CD4-positive, alpha-beta T cell (primary cell): ENCODE results near the gene DNAJB13. TPM values are rescaled to one million over a fixed set of nuclear protein-coding genes. Genes with fewer than 3 reads are reported as not detected.
A peak's percentile ranks its signal among the peaks of the same experiment; 100 is the strongest.

Source experiments
- ATAC-seq: fragments of 200-7000 bp; cut with Tn5 transposase; one replicate; pipeline ENCODE4 v1.10.0; 2022; ENCODE audit warnings: mild to moderate bottlenecking; ENCODE audit not compliant: poor library complexity
- CTCF ChIA-PET: fragments of 350-600 bp; sonication (Branson Sonifier 250); formaldehyde crosslinking; loops from one replicate; lab custom pipeline; 2021; ENCODE audit warnings: antibody characterized with exemption, inconsistent platforms; lab: Charles Lee
- POLR2A ChIA-PET: fragments of 350-600 bp; sonication (Branson Sonifier 250); formaldehyde crosslinking; loops from one replicate; lab custom pipeline; 2021; ENCODE audit warnings: antibody characterized with exemption, inconsistent platforms; lab: Charles Lee
- DNase-seq, 14 experiments: peaks; one replicate each; pipeline ENCODE4 v3.0.0-alpha.2; 2013 to 2020; ENCODE audit warnings: mixed read lengths in 2 of 14
- H3K27ac ChIP-seq, 2 donors: one replicate each; pipeline versions ENCODE4 v1.5.1 to v1.7.0; 2013; ENCODE audit warnings: low read length in 2 of 2, low read depth in 1 of 2, mild to moderate bottlenecking in 1 of 2
- H3K27me3 ChIP-seq, 2 experiments: 1 replicate in 1 of 2; 2 replicates in 1 of 2; pipeline versions ENCODE4 v1.6.1 to v1.7.0; 2013; ENCODE audit warnings: low read length in 2 of 2, control low read depth in 1 of 2, mild to moderate bottlenecking in 1 of 2, moderate library complexity in 1 of 2; ENCODE audit not compliant: insufficient read depth in 2 of 2, control insufficient read depth in 1 of 2
- H3K36me3 ChIP-seq: one replicate; pipeline ENCODE4 v1.6.1; 2013; ENCODE audit warnings: low read length, control low read depth; ENCODE audit not compliant: insufficient read depth
- H3K4me1 ChIP-seq: one replicate; pipeline ENCODE4 v1.6.1; 2013; ENCODE audit warnings: low read length, control low read depth; ENCODE audit not compliant: insufficient read depth
- H3K4me3 ChIP-seq: one replicate; pipeline ENCODE4 v1.5.1; 2013; ENCODE audit warnings: mild to moderate bottlenecking, low read length, moderate library complexity
- H3K9me3 ChIP-seq, 2 experiments: 1 replicate in 1 of 2; 2 replicates in 1 of 2; pipeline versions ENCODE4 v1.6.1 to v1.7.0; 2013; ENCODE audit warnings: low read length in 2 of 2, mild to moderate bottlenecking in 2 of 2, control low read depth in 1 of 2, moderate library complexity in 1 of 2; ENCODE audit not compliant: control insufficient read depth in 1 of 2, insufficient read depth in 1 of 2
- H3K27ac Mint-ChIP-seq: one replicate; pipeline ENCODE4 v1.8.0; 2020; ENCODE audit warnings: mixed read lengths
- H3K27me3 Mint-ChIP-seq: one replicate; pipeline ENCODE4 v1.8.0; 2021; ENCODE audit warnings: mixed read lengths
- H3K36me3 Mint-ChIP-seq: one replicate; pipeline ENCODE4 v1.8.0; 2021; ENCODE audit warnings: low read depth, mixed read lengths
- H3K4me1 Mint-ChIP-seq: one replicate; pipeline ENCODE4 v1.8.0; 2021; ENCODE audit warnings: low read depth, mixed read lengths
- H3K4me3 Mint-ChIP-seq: one replicate; pipeline ENCODE4 v1.8.0; 2020; ENCODE audit warnings: mild to moderate bottlenecking, mixed read lengths
- H3K9me3 Mint-ChIP-seq: one replicate; pipeline ENCODE4 v1.8.0; 2020; ENCODE audit warnings: mixed read lengths
- intact Hi-C, 2 experiments: fragments of 100-400 bp; cut with DNase I in 1 of 2; cut with micrococcal nuclease in 1 of 2; formaldehyde crosslinking; loops; one replicate each; pipeline versions ENCODE4 v1.15.1 to v1.9.0; 2023 to 2025; cut with DNase I, micrococcal nuclease
- total RNA-seq, 174 experiments: library from RNA in 2 of 174; stranded (reverse) in 2 of 174; gene quantifications; one replicate each; pipeline ENCODE4 v1.2.3 and lab custom pipeline; 2021 to 2026
- TF ChIP-seq, protein P1 (sequence below): fragments of 200-600 bp; IDR thresholded peaks from one replicate; pipeline ENCODE4 v1.8.0; 2022; ENCODE audit warnings: antibody characterized with exemption, mild to moderate bottlenecking

Gene DNAJB13
- total RNA-seq, 2 experiments from 2014 or later, result not detected

DNA sequence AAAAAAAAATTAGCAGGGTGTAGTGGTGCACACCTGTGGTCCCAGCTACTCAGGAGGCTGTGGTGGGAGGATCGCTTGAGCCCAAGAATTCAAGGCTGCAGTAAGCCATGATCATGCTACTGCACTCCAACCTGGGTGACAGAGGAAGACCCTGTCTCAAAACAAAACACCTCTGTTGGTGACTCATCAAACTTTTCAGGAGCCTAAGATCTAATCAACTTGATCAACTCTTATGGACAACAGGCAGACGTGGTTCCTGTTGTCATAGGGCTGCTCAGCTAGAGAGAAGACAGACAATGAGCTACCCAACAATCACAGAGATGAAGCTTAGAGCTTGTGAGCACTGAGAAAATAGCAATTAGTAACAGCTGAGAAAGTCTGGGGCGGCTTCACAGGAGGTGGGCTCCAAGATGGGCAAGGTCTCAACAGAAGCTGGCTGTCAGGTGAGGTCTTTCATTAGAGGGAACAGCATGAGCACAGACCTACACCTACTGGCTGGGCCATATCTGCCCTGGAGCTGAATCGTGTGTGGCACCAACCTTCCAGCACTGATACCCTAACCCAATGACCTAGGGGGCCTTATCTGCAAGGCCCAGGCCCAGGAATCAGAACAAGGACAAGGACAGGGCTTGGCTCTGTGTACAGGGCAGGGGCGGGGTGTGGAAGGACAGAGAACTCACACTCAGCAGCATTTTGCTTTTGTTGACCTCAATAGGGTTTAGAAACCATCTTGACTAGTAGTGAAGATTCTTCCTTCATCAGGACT lies 65.3 kb downstream of the DNAJB13 start:
- DNase-seq (no peak), ATAC-seq (no peak)
- Mint-ChIP-seq H3K27me3 (no peaks in the 10 kb centered on the region), H3K9me3 (no peaks in the 10 kb centered on the region), H3K36me3 (peaks cover 22% of the 10 kb centered on the region), H3K4me3 (no peak overlapping the region), H3K4me1 (peaks cover 61% of the 10 kb centered on the region), H3K27ac (peak overlapping the region; percentile 92)
- intact Hi-C loops, result no loop called here
- peaks cover 8% of the 10 kb centered on the region for H3K36me3 ChIP-seq
- POLR2A ChIA-PET, result interaction anchor here (0.5 to 11.8 kb wide), 5 partner anchors 11 to 50 kb away, joined by 3 to 111 read pairs (median 16); partner anchors contain the start of gene UCP2
- CTCF ChIA-PET, result interaction anchor here (1.1 kb wide), 1 partner anchor 36 kb away, joined by 4 read pairs; no protein-coding TSS in a partner anchor
- H3K27me3 ChIP-seq, result no peaks in the 10 kb centered on the region
- no peak overlapping the region for H3K4me3 ChIP-seq
- no peaks in the 10 kb centered on the region for H3K9me3 ChIP-seq
- H3K4me1 ChIP-seq, result peaks cover 92% of the 10 kb centered on the region
- no peak overlapping the region for H3K27ac ChIP-seq
- TF ChIP-seq, protein P1, sequence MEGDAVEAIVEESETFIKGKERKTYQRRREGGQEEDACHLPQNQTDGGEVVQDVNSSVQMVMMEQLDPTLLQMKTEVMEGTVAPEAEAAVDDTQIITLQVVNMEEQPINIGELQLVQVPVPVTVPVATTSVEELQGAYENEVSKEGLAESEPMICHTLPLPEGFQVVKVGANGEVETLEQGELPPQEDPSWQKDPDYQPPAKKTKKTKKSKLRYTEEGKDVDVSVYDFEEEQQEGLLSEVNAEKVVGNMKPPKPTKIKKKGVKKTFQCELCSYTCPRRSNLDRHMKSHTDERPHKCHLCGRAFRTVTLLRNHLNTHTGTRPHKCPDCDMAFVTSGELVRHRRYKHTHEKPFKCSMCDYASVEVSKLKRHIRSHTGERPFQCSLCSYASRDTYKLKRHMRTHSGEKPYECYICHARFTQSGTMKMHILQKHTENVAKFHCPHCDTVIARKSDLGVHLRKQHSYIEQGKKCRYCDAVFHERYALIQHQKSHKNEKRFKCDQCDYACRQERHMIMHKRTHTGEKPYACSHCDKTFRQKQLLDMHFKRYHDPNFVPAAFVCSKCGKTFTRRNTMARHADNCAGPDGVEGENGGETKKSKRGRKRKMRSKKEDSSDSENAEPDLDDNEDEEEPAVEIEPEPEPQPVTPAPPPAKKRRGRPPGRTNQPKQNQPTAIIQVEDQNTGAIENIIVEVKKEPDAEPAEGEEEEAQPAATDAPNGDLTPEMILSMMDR, result no peak

DNA sequence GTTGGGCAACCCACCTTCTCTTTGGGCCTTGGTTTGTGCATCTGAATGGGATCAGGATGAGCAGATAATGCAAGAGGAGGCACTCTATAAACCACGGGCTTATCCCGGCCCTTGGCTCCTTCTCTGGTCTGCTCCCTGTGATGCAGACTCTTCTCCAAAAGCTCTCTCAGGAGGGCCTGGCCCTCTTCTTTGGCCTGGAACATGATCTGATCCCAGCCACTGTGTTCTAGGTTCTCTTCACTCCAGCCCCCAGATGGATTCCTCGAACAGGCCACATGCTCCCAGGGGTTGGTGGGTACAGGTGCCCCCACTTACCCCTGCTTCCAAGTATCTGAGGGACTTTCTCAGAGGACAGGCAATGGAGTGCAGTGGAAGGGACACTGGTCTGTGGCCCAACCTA lies 66.8 kb downstream of the DNAJB13 start:
- ChIA-PET POLR2A (interaction anchor here (0.9 to 11.8 kb wide), 5 partner anchors 9 to 47 kb away, joined by 3 to 106 read pairs (median 5); partner anchors contain the start of gene UCP2), CTCF (no interaction called here)
- TF ChIP-seq, protein P1, result no peak
- Mint-ChIP-seq H3K36me3 (peaks cover 22% of the 10 kb centered on the region), H3K27ac (no peak overlapping the region), H3K9me3 (no peaks in the 10 kb centered on the region), H3K4me3 (no peak overlapping the region), H3K27me3 (no peaks in the 10 kb centered on the region), H3K4me1 (peaks cover 45% of the 10 kb centered on the region)
- Histone ChIP-seq H3K36me3 (peaks cover 8% of the 10 kb centered on the region), H3K27ac (no peak overlapping the region), H3K9me3 (no peaks in the 10 kb centered on the region), H3K27me3 (no peaks in the 10 kb centered on the region), H3K4me1 (peaks cover 84% of the 10 kb centered on the region), H3K4me3 (no peak overlapping the region)
- ATAC-seq, result no peak
- DNase-seq, result no peak
- intact Hi-C loops, result no loop called here

GRCh38 chr11:74018331-74019005 lies 67.6 kb downstream of the DNAJB13 start:
- no peak for ATAC-seq
- H3K4me3 ChIP-seq, result no peak overlapping the region

More at GRCh38 chr11:74018331-74019005, 67.6 kb downstream of the DNAJB13 start:
- H3K27me3 ChIP-seq, result no peaks in the 10 kb centered on the region
- ChIA-PET CTCF (interaction anchor here (1.2 kb wide), 1 partner anchor 13 kb away, joined by 4 read pairs; no protein-coding TSS in a partner anchor), POLR2A (interaction anchor here (0.9 to 11.8 kb wide), 6 partner anchors 8 to 47 kb away, joined by 3 to 106 read pairs (median 4); partner anchors contain the start of gene UCP2)
- no peaks in the 10 kb centered on the region for H3K9me3 Mint-ChIP-seq
- intact Hi-C loops, result no loop called here
- H3K27me3 Mint-ChIP-seq, result no peaks in the 10 kb centered on the region
- H3K4me3 Mint-ChIP-seq, result no peak overlapping the region
- peaks cover 75% of the 10 kb centered on the region for H3K4me1 ChIP-seq
- no peak overlapping the region for H3K27ac Mint-ChIP-seq
- DNase-seq, result peak in 2 of 14 experiments; percentile 40 to 49
- no peaks in the 10 kb centered on the region for H3K9me3 ChIP-seq
- TF ChIP-seq, protein P1, result no peak
- H3K27ac ChIP-seq, result no peak overlapping the region
- H3K36me3 ChIP-seq, result peaks cover 10% of the 10 kb centered on the region
- peaks cover 45% of the 10 kb centered on the region for H3K4me1 Mint-ChIP-seq
- peaks cover 22% of the 10 kb centered on the region for H3K36me3 Mint-ChIP-seq
